UCSD-AML1 (cell line): ENCODE data around the gene TLK1.
"Not testable (repeated sequence)": the region's sequence is repeated elsewhere in the genome, so short reads cannot be mapped to it uniquely, and the experiment has no call there.

ENCODE experiments used
- DNase-seq: peaks from one replicate; lab custom pipeline; 2025; ENCODE audit not compliant: unreplicated experiment; lab: John Stamatoyannopoulos, UW

The TLK1 gene

GRCh38 chr2:171169839-171170238 is 9.1 kb upstream of the TLK1 start:
- DNase-seq: no peak

GRCh38 chr2:171169333-171169732 is 8.6 kb upstream of the TLK1 start:
- DNase-seq: no peak

GRCh38 chr2:171167352-171167997 is 6.8 kb upstream of the TLK1 start:
- no peak for DNase-seq

DNA sequence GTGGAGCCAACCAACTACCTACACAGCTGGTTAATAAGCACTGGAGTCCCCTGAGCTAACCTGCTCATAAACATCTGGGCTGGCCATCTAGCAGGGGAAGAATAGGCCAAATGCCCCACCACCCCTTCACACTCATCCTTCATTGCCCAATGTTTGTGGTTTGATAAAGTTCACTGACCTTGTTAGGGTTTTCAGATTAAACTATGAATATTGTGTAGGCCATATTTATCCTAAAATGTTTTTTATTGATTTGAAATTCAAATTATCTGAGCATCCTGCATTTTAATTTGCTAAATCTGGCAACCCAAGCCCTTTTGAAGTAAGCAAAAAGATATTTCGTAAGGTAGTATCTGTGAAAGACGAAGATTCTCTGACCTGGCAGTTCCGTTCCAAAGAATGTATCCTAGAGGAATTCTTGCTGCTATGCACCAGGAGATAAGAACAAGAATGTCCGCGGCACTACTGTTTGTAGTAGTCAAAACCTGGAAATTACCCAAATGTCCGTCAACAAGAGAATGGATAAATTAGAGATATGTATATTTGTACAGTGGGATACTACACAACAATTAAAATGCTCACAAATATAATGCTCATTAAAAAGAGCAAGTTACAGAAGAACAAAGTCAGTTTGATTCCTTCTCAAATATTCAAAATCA is 5.8 kb upstream of the TLK1 start:
- DNase-seq: no peak

GRCh38 chr2:171165967-171166327 is 5.3 kb upstream of the TLK1 start:
- DNase-seq: no peak

DNA sequence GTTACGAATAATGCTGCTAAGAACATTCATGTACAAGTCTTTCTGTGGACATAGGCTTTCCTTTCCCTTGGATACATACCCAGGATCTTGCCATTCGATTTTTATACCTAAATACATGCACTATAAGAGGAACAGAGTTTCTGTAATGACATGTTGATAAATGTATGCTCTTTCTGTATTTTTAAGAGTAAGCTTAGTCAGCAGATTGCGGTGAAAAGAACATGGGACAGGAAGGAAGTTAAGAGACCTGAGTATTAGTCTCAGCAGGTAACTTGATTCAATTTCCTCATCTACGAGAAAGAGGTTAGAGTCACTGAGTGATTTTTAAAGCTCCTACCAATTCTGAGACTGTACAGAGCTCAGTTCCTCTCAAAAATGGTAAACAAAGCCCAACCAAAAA is 2.6 kb upstream of the TLK1 start:
- no peak for DNase-seq

GRCh38 chr2:171162522-171163197 is 2.0 kb upstream of the TLK1 start:
- DNase-seq: not testable (repeated sequence)

GRCh38 chr2:171160956-171161740 is 455 bp upstream of the TLK1 start:
- DNase-seq: peak; percentile 87

GRCh38 chr2:171159372-171160118 is 1.1 kb downstream of the TLK1 start:
- peak; percentile 66 for DNase-seq

GRCh38 chr2:171158790-171159371 is 1.8 kb downstream of the TLK1 start:
- no peak for DNase-seq

GRCh38 chr2:171158036-171158789 is 2.5 kb downstream of the TLK1 start:
- DNase-seq: no peak

- no peak for DNase-seq
Observed at GRCh38 chr2:171157109-171157500, 3.6 kb downstream of the TLK1 start.

DNA sequence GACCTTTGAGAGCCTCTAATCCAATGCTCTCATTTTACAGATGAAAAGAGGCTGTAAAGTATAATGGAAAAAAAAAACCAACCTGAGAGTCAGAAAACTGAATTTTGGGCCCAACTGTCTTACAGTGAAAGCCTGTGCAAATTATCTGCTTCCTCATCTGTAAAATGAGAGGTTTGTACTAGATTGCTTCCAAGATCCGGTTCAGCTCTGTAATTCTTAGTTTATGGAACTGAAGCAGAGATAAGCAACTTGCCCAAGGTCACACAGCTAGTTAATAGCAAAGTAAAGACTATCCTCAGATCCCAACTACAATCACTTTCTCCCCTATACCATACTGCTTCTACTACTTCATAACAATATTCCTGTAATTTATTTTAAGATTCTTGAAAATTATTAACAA is 6.3 kb downstream of the TLK1 start:
- DNase-seq: no peak

- DNase-seq: no peak
Observed at GRCh38 chr2:171150694-171151285, 9.9 kb downstream of the TLK1 start.

GRCh38 chr2:171149986-171150693 is 10.6 kb downstream of the TLK1 start:
- no peak for DNase-seq

DNA sequence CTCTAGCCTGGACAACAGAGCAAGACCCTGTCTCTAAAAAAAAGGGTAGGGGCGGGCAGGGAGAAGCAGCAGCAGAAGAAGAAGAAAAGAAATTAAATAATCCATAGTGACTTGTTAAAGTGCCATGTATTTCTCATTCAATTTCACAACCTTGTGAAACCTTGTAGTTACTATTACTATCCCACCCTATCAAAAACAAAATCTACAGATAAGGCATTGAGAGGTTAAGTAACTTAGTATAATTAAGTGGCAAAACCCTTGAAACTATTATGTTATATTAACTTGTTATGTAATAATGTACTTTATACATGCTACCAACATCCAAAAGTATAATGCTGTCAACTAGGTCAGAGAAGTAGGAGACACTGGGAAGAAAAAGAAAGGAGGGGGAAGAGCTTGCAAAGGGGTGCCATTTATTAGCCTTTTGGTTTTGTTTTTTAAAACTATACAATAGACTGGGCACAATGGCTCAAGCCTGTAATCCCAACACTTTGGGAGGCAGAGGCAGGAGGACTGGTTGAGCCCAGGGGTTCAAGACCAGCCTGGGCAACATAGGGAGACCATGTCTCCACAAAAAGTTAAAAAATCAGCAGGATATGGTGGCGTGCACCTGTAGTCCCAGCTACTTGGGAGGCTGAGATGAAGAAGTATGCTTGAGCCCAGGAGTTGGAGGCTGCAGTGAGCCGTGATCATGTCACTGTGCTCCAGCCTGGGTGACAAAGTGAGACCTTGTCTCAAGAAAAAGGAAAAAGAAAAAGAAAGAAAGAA is 11.3 kb downstream of the TLK1 start:
- DNase-seq: no peak

DNA sequence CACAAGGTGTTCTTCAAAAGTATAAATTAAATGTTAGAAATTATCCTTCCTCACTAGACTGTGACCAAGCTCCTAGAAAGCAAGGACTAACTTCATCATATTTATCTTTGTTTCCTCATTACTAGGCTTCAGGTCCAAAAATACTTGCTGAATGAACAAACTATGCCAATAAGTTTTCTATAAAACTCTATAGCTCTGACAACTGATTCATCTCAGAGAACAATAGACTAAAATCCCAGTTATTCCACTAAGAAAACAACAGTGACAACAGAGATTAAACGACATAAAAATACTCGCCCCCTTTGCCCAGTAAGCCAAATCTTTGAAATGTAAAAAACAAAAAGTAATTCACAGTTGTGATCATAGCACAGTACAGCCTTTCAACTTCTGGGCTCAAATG is 13.6 kb downstream of the TLK1 start:
- no peak for DNase-seq

GRCh38 chr2:171146633-171147032 is 14.1 kb downstream of the TLK1 start:
- DNase-seq: no peak
